GM19395 (cell line): Measurements from ENCODE around the gene LRFN4.

Experiments used
- ATAC-seq: cut with Tn5 transposase; IDR thresholded peaks from one replicate; pipeline ENCODE4 v1.9.1; 2021; ENCODE audit warnings: mild to moderate bottlenecking, moderate library complexity; ENCODE audit not compliant: unreplicated experiment

LRFN4 gene

GRCh38 chr11:66887526-66887925, 30.7 kb downstream of the LRFN4 start:
- ATAC-seq = no peak

- ATAC-seq = no peak
Observed at GRCh38 chr11:66888282-66888681, 31.4 kb downstream of the LRFN4 start.

GRCh38 chr11:66889960-66890359, 33.1 kb downstream of the LRFN4 start:
- no peak for ATAC-seq

- peak; percentile 93 for ATAC-seq
Observed at GRCh38 chr11:66891851-66892660, 35.2 kb downstream of the LRFN4 start.

- ATAC-seq = no peak
Observed at GRCh38 chr11:66892911-66893310, 36.0 kb downstream of the LRFN4 start.

- ATAC-seq = no peak
Observed at GRCh38 chr11:66894141-66894540, 37.3 kb downstream of the LRFN4 start.

GRCh38 chr11:66901964-66902390, 45.1 kb downstream of the LRFN4 start:
- ATAC-seq = no peak

- ATAC-seq = no peak
Observed at GRCh38 chr11:66902486-66903177, 45.8 kb downstream of the LRFN4 start.

DNA sequence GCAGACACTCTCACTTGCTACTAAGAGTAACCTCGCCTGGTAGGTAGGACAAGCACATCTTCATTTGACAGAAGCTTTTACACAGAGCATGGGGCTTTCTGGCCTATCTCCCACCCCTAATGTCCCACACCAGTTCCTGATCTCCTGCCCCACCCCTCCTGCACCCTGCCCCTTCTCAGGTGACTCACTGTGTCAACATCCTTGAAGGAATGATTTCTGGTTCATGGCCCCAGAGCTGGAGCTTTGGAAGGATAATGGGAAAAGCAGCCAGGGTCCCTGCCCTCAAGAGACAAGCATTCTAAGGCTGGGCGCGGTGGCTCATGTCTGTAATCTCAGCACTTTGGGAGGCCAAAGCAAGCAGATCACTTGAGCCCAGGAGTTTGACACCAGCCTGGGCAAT, 47.2 kb downstream of the LRFN4 start:
- ATAC-seq = no peak

- ATAC-seq = no peak
Observed at GRCh38 chr11:66904561-66904960, 47.7 kb downstream of the LRFN4 start.

DNA sequence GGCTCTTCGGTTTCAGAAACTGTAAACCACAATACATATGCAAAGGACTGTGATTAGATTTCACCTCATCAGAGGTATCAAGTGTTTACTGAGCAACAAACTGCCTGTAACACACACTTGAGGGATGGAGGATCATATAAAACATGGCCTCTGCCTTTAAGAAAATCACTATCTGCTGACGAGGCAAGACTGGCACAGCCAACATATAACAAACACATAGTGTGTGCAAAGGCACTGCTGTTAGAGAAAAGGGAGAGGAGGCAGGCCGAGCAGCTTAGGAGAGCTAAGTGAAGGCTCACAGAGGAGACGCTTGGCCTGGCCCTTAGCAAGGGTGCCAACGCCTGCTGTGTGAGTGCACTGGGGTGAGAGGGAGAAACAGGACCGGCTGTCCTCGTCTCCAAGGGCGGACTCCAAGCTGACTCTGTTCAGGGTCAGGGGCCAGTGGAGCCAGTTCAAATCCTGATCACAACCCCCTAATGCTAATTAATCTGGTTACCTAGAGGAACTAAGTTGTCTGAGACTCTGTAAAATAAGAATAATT, 48.2 kb downstream of the LRFN4 start:
- no peak for ATAC-seq

- no peak for ATAC-seq
Observed at GRCh38 chr11:66905631-66906030, 48.8 kb downstream of the LRFN4 start.

DNA sequence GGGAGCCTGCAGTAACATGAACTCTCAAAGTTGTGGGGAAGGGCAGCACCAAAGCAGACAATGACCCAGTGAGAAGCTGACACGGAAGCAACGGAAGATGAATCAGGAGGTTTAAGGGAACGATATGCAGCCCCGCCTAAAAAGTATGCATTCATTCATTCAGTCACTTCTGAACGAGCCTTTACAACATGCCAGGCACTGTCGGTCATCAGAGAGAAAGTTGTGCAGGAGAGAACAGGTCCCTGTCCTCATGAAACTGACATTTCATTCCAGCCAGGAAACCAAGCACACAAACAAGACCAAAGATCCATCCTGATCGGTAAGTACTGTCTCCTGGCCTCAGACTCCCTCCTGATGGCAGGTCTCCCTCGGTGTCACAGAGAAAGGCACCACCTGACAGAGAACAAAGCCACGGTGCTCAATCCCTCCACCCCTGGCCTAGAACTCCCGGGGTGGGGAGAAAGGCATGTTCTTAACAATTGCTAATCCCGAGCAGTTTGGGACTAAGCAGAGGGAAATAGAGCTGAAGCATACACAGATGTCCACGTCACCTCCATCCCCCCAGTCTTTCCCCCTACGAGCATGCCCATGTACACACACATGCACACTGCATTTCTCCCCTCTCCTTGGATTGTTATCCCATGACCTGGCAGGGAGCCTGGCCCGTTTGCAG, 49.3 kb downstream of the LRFN4 start:
- ATAC-seq = no peak

GRCh38 chr11:66907751-66908630, 51.1 kb downstream of the LRFN4 start:
- no peak for ATAC-seq

- no peak for ATAC-seq
Observed at GRCh38 chr11:66909181-66909580, 52.3 kb downstream of the LRFN4 start.

- ATAC-seq = no peak
Observed at GRCh38 chr11:66910016-66910415, 53.2 kb downstream of the LRFN4 start.
